Mesendoderm (in vitro differentiated cells): Measurements from ENCODE around the gene CCDC71.
A peak's percentile ranks its signal among the peaks of the same experiment; 100 is the strongest.

ENCODE experiments used
- DNase-seq: peaks from one replicate; pipeline ENCODE4 v3.0.0; 2013
- H2AK5ac ChIP-seq: 2 replicates; pipeline ENCODE4 v1.6.1; 2013; ENCODE audit warnings: low read length, inconsistent platforms
- H2BK120ac ChIP-seq: 2 replicates; pipeline ENCODE4 v1.6.1; 2013; ENCODE audit warnings: low read depth, mild to moderate bottlenecking, low read length, moderate library complexity, mixed read lengths
- H2BK15ac ChIP-seq: replicated peaks from 2 replicates; pipeline ENCODE4 v1.6.1; 2013; ENCODE audit warnings: low read depth, mild to moderate bottlenecking, moderate library complexity
- H2BK5ac ChIP-seq: 2 replicates; pipeline ENCODE4 v1.6.1; 2013; ENCODE audit warnings: low read length, inconsistent platforms
- H3K18ac ChIP-seq: 2 replicates; pipeline ENCODE4 v1.6.1; 2013; ENCODE audit warnings: mild to moderate bottlenecking, low read length, mixed read lengths
- H3K23ac ChIP-seq: one replicate; pipeline ENCODE4 v1.6.1; 2013; ENCODE audit warnings: low read length
- H3K27ac ChIP-seq: 2 replicates; pipeline ENCODE4 v1.5.1; 2013; ENCODE audit warnings: low read depth, mild to moderate bottlenecking, inconsistent platforms, low read length, moderate library complexity
- H3K27me3 ChIP-seq: 2 replicates; pipeline ENCODE4 v1.6.1; 2013; ENCODE audit warnings: low read length, control low read depth, mild to moderate bottlenecking, inconsistent platforms; ENCODE audit not compliant: insufficient read depth, poor library complexity
- H3K36me3 ChIP-seq: 2 replicates; pipeline ENCODE4 v1.6.1; 2013; ENCODE audit warnings: low read length, inconsistent platforms; ENCODE audit not compliant: control insufficient read depth, insufficient read depth
- H3K4ac ChIP-seq: one replicate; pipeline ENCODE4 v1.6.1; 2013; ENCODE audit warnings: low read depth, mild to moderate bottlenecking, low read length, moderate library complexity
- H3K4me1 ChIP-seq: 2 replicates; pipeline ENCODE4 v1.6.1; 2013; ENCODE audit warnings: low read depth, low read length, inconsistent platforms; ENCODE audit not compliant: control insufficient read depth
- H3K4me2 ChIP-seq: 2 replicates; pipeline ENCODE4 v1.6.1; 2013; ENCODE audit warnings: low read length
- H3K4me3 ChIP-seq: 2 replicates; pipeline ENCODE4 v1.5.1; 2013; ENCODE audit warnings: mild to moderate bottlenecking, low read length
- H3K56ac ChIP-seq: one replicate; pipeline ENCODE4 v1.6.1; 2013; ENCODE audit warnings: low read length
- H3K79me1 ChIP-seq: 2 replicates; pipeline ENCODE4 v1.6.1; 2013; ENCODE audit warnings: low read length, inconsistent platforms
- H3K79me2 ChIP-seq: 2 replicates; pipeline ENCODE4 v1.6.1; 2013; ENCODE audit warnings: mild to moderate bottlenecking, low read length; ENCODE audit not compliant: control insufficient read depth, insufficient read depth
- H3K9ac ChIP-seq: 2 replicates; pipeline ENCODE4 v1.6.1; 2013; ENCODE audit warnings: low read length, inconsistent platforms
- H4K5ac ChIP-seq: one replicate; pipeline ENCODE4 v1.6.1; 2013; ENCODE audit warnings: low read length
- H4K8ac ChIP-seq: one replicate; pipeline ENCODE4 v1.6.1; 2013; ENCODE audit warnings: low read depth, mild to moderate bottlenecking, control low read depth, low read length, moderate library complexity
- whole genome bisulfite sequencing: extraction: QIAGEN DNeasy Blood & Tissue Kit; methylation state at CpG from one replicate; pipeline ENCODE4 v1.1.7; 2013; ENCODE audit warnings: low lambda C conversion rate, missing lambda C conversion rate; ENCODE audit not compliant: insufficient coverage; ENCODE audit errors: extremely low coverage; 5-methylcytosine and 5-hydroxymethylcytosine counted together

Gene CCDC71

DNA sequence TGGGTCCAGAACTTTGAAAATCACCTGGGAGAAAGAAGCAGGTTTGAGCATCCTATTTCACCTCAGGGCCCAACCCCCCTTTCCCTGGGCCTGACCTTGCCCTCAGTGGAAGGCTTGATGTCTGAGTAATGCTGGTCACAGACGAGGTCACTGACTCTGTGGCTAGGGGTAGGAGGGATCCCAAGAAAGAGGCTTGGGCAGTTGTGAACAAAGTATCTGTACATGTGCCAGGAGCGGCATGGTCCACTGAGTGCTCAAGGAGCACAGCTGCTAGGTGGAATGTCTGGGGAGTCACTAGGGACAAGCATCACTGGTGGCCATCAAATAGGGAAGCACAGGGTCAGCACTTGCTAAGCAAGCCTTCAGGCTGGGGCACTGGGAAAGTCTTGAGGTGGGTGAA lies 7.3 kb downstream of the CCDC71 start:
- Histone ChIP-seq H3K4ac (no peak overlapping the region), H3K18ac (no peak overlapping the region), H3K27ac (no peak overlapping the region), H2AK5ac (no peak overlapping the region), H3K4me1 (no peaks in the 10 kb centered on the region), H2BK5ac (no peak overlapping the region), H3K4me3 (no peak overlapping the region), H2BK120ac (no peak overlapping the region), H3K79me2 (no peaks in the 10 kb centered on the region), H3K4me2 (no peak overlapping the region), H3K36me3 (peaks cover 8% of the 10 kb centered on the region), H3K79me1 (peaks cover 9% of the 10 kb centered on the region), H3K23ac (no peak overlapping the region), H3K9ac (no peak overlapping the region), H2BK15ac (no peak overlapping the region), H4K5ac (no peak overlapping the region), H3K56ac (no peak overlapping the region), H4K8ac (no peak overlapping the region), H3K27me3 (no peaks in the 10 kb centered on the region)
- no peak for DNase-seq
- WGBS: no CpG with 5 or more reads among the region's 2 CpGs

DNA sequence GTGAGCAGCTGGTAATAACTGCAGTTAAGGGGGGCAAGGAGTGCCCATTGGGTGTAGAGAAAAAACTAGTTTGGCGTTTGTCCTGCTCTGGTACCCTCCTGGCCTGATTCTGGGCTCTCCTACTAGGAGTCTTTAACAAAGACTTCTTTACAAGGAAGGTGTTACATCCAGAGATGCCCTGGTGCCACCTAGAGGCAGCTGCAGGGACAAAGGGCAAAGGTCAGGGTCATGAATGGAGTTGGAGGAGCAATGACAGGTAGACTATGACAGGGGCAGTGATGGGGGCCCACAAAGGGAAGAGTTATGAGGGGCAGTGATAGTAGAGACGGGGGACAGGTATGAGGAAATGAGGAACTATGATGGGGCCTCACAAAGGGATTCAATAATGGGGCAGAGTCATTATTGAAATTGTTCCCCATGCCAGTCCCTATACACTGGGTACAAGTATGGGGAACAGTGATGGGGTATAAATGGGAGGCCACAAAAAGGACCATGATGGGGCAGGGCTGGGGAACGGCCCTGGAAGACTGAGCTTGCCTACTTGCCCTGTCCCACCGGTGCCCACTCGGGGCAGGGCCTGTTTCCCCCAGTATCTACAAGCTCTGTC lies 7.9 kb downstream of the CCDC71 start:
- H3K23ac ChIP-seq: no peak overlapping the region
- H3K79me1 ChIP-seq: peaks cover 7% of the 10 kb centered on the region
- no CpG with 5 or more reads among the region's 5 CpGs for WGBS
- H2BK5ac ChIP-seq: no peak overlapping the region
- H3K4me1 ChIP-seq: no peaks in the 10 kb centered on the region
- no peak overlapping the region for H3K4me2 ChIP-seq
- H2BK120ac ChIP-seq: no peak overlapping the region
- H4K5ac ChIP-seq: no peak overlapping the region
- no peak overlapping the region for H3K27ac ChIP-seq
- H2AK5ac ChIP-seq: no peak overlapping the region
- no peaks in the 10 kb centered on the region for H3K79me2 ChIP-seq
- no peaks in the 10 kb centered on the region for H3K27me3 ChIP-seq
- H3K9ac ChIP-seq: no peak overlapping the region
- H3K4me3 ChIP-seq: no peak overlapping the region
- H3K18ac ChIP-seq: no peak overlapping the region
- no peak overlapping the region for H3K56ac ChIP-seq
- H3K4ac ChIP-seq: no peak overlapping the region
- no peak overlapping the region for H4K8ac ChIP-seq
- DNase-seq: peak; percentile 77
- no peak overlapping the region for H2BK15ac ChIP-seq
- peaks cover 4% of the 10 kb centered on the region for H3K36me3 ChIP-seq

DNA sequence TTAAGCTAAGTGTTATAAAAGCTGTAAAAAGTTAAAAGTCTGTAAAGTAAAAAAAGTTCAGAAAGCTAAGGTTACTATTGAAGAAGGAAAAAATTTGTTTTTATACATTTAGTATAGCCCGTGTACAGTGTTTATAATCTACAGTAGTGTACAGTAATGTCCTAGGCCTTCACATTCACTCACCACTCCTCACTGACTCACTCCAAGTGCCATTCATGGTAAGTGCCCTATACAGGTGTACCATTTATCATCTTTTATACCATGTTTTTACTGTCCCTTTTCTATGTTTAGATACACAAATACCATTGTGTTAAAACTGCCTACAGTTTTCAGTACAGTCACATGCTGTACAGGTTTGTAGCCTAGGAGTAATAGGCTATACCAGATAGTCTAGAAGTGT lies 8.8 kb downstream of the CCDC71 start:
- Histone ChIP-seq H2BK15ac (no peak overlapping the region), H3K9ac (no peak overlapping the region), H3K4me3 (no peak overlapping the region), H3K4me2 (no peak overlapping the region), H3K27ac (no peak overlapping the region), H2AK5ac (no peak overlapping the region), H3K27me3 (no peaks in the 10 kb centered on the region), H3K79me1 (peaks cover 4% of the 10 kb centered on the region), H3K79me2 (no peaks in the 10 kb centered on the region), H4K8ac (no peak overlapping the region), H2BK120ac (no peak overlapping the region), H3K56ac (no peak overlapping the region), H3K4ac (no peak overlapping the region), H3K23ac (no peak overlapping the region), H3K18ac (no peak overlapping the region), H3K4me1 (no peaks in the 10 kb centered on the region), H2BK5ac (no peak overlapping the region), H4K5ac (no peak overlapping the region), H3K36me3 (no peaks in the 10 kb centered on the region)
- WGBS: no CpG with 5 or more reads among the region's 1 CpG
- no peak for DNase-seq

DNA sequence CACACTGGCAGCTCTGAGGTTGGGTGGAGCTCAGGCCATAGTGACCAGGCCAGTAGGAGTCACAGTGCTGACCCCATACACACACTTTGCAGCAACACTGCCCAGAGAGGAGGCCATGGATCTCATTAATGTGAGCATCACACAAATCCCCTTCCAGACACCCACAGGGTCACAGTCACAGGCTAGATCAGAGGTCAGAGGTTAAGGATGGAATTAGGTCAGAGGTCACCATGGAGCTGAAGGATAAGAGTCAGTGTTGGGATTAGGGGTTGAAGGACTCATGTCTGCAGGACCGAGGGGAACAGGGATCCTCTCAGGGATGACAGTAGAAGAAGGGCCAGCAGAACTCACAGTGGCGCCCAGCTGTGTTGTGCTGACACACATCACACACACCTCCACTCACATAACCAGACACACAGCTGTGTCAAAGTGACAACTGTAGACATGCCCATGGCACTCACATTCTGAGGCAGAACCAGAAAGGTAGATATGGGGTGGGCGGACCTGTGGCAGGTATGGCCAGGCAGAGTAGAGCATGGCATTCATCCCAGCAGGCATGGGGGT lies 12.7 kb downstream of the CCDC71 start:
- H4K5ac ChIP-seq: no peak overlapping the region
- H3K23ac ChIP-seq: no peak overlapping the region
- no peaks in the 10 kb centered on the region for H3K79me1 ChIP-seq
- no peak overlapping the region for H2AK5ac ChIP-seq
- no peak overlapping the region for H4K8ac ChIP-seq
- H3K56ac ChIP-seq: no peak overlapping the region
- DNase-seq: no peak
- no peaks in the 10 kb centered on the region for H3K79me2 ChIP-seq
- no peak overlapping the region for H3K27ac ChIP-seq
- H2BK15ac ChIP-seq: no peak overlapping the region
- no peak overlapping the region for H2BK5ac ChIP-seq
- no peak overlapping the region for H2BK120ac ChIP-seq
- H3K4me1 ChIP-seq: no peaks in the 10 kb centered on the region
- H3K4me3 ChIP-seq: no peak overlapping the region
- H3K9ac ChIP-seq: no peak overlapping the region
- no CpG with 5 or more reads among the region's 3 CpGs for WGBS
- no peaks in the 10 kb centered on the region for H3K36me3 ChIP-seq
- H3K27me3 ChIP-seq: no peaks in the 10 kb centered on the region
- no peak overlapping the region for H3K4ac ChIP-seq
- no peak overlapping the region for H3K4me2 ChIP-seq
- no peak overlapping the region for H3K18ac ChIP-seq

DNA sequence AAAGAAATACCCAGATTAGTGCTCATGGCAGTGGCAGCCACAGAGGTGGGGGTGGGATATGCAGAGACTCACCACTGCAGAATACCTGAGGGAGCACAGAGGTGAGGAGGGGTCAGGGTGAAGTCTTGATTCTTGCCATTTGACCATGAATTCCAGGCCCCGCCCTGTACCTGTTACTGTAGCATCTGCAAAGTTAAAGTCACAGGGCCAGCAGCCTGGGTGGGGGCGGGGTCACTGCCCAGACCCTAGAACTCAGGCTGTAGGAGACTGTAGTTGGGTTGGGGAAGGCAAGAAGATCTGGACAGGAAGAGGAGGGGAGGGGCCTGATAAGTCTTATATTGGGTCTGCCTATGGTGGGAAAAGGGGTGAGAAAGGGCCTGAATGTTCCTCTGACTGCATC lies 14.5 kb downstream of the CCDC71 start:
- no peaks in the 10 kb centered on the region for H3K4me1 ChIP-seq
- no peak overlapping the region for H2BK5ac ChIP-seq
- no CpG with 5 or more reads among the region's 2 CpGs for WGBS
- H3K27me3 ChIP-seq: no peaks in the 10 kb centered on the region
- H2BK120ac ChIP-seq: no peak overlapping the region
- no peak overlapping the region for H4K8ac ChIP-seq
- no peak overlapping the region for H3K23ac ChIP-seq
- H3K9ac ChIP-seq: no peak overlapping the region
- no peak overlapping the region for H3K27ac ChIP-seq
- H3K18ac ChIP-seq: no peak overlapping the region
- no peaks in the 10 kb centered on the region for H3K36me3 ChIP-seq
- no peak overlapping the region for H2AK5ac ChIP-seq
- H3K79me2 ChIP-seq: no peaks in the 10 kb centered on the region
- no peak overlapping the region for H3K4me2 ChIP-seq
- no peak overlapping the region for H2BK15ac ChIP-seq
- no peaks in the 10 kb centered on the region for H3K79me1 ChIP-seq
- H4K5ac ChIP-seq: no peak overlapping the region
- H3K4ac ChIP-seq: no peak overlapping the region
- no peak for DNase-seq
- H3K4me3 ChIP-seq: no peak overlapping the region
- H3K56ac ChIP-seq: no peak overlapping the region

DNA sequence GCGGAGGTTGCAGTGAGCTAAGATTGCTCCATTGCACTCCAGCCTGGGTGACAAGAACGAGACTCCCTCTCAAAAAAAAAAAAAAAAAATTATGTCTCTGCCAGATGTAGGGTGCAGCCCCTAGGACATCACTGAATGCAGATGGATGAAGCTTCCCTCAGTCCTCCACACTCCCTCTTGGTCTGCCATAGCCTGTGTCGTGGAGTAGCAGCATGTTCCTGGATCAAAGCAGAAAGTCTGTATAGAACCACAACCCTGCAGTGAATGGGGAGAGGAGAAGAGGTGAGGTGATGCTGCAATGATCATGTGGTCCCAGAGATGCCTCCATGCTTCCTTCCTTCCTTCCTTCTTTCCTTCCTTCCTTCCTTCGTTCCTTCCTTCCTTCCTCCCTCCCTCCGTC lies 18.0 kb downstream of the CCDC71 start:
- H4K8ac ChIP-seq: no peak overlapping the region
- no peak overlapping the region for H3K4me3 ChIP-seq
- H3K27ac ChIP-seq: no peak overlapping the region
- no peaks in the 10 kb centered on the region for H3K27me3 ChIP-seq
- no peak overlapping the region for H4K5ac ChIP-seq
- H3K79me2 ChIP-seq: no peaks in the 10 kb centered on the region
- no peak overlapping the region for H3K4ac ChIP-seq
- H2BK120ac ChIP-seq: no peak overlapping the region
- H3K56ac ChIP-seq: no peak overlapping the region
- no peaks in the 10 kb centered on the region for H3K4me1 ChIP-seq
- no peak overlapping the region for H2BK5ac ChIP-seq
- no peak for DNase-seq
- no peaks in the 10 kb centered on the region for H3K36me3 ChIP-seq
- no peak overlapping the region for H3K4me2 ChIP-seq
- H3K23ac ChIP-seq: no peak overlapping the region
- WGBS: no CpG with 5 or more reads among the region's 5 CpGs
- no peak overlapping the region for H3K9ac ChIP-seq
- no peaks in the 10 kb centered on the region for H3K79me1 ChIP-seq
- no peak overlapping the region for H2BK15ac ChIP-seq
- no peak overlapping the region for H3K18ac ChIP-seq
- no peak overlapping the region for H2AK5ac ChIP-seq
